Hematopoietic multipotent progenitor cell treated with erythropoietin and hydrocortisone succinate and interleukin-3 and kit ligand, for 17 days (in vitro differentiated cells): ENCODE measurements around the gene EVA1C.

ENCODE experiments used
- DNase-seq: peaks from one replicate; pipeline ENCODE4 v3.0.0-alpha.2; 2015; ENCODE audit warnings: low spot score

EVA1C gene

DNA sequence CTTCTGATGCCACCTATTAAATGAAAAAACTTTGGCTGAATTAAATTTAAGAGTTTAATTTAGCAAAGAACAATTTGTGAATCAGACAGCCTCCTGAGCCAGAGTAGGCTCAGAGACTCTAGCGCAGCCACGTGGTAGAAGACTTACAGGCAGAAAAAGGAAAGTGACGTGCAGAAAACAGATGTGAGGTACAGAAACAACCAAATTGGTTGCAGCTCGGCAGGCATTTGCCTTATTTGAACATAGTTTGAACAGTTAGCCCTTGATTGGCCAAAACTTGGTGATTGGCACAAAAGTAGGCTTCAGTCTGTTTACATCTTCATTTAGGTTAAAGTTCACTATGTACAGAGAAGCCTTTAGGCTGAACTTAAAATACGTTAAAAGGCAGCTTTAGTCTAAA is 149.9 kb downstream of the EVA1C start:
- peak; percentile 67 for DNase-seq

DNA sequence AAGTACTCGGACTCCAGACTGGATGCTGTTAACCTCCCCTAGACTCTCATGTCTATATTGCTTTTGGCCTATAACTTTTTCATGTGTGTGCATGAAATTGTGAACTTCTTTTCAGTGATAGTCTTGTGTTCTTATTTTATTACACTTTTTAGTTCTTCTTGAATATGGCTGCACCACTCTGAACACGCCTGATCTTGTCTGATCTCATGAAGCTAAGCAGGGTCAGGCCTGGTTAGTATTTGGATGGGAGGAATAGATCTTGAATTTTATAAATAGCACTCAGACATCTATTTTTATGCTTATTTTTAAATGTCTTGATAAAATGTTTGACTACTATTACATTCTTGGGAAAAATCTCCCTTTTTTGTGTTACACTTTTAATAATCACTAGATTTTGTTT is 150.4 kb downstream of the EVA1C start:
- DNase-seq = no peak
